ENCODE data around the gene CTNNA3.

Gene CTNNA3

GRCh38 chr10:67262675-67263074, 433.3 kb downstream of the CTNNA3 start:
- no peak overlapping the region for H3K4me3 ChIP-seq (ENCODE audit: low read depth, low read length)
- no peak for TF ChIP-seq CTCF (IDR thresholded peaks at IDR 0.05; ENCODE audit: low read depth, low read length)

- TF ChIP-seq CTCF (IDR thresholded peaks at IDR 0.05; ENCODE audit: low read depth, low read length) = no peak
- no peak overlapping the region for H3K4me3 ChIP-seq (ENCODE audit: low read depth, low read length)
These were observed 434.6 kb downstream of the CTNNA3 start for GRCh38 chr10:67261300-67261797.

- H3K4me3 ChIP-seq (ENCODE audit: low read depth, low read length) = no peak overlapping the region
- no peak for TF ChIP-seq CTCF (IDR thresholded peaks at IDR 0.05; ENCODE audit: low read depth, low read length)
These were observed 436.6 kb downstream of the CTNNA3 start for GRCh38 chr10:67259319-67259929.

GRCh38 chr10:67257427-67258144, 438.4 kb downstream of the CTNNA3 start:
- no peak for TF ChIP-seq CTCF (IDR thresholded peaks at IDR 0.05; ENCODE audit: low read depth, low read length)
- H3K4me3 ChIP-seq (ENCODE audit: low read depth, low read length) = no peak overlapping the region

GRCh38 chr10:67257018-67257417, 439.0 kb downstream of the CTNNA3 start:
- no peak for TF ChIP-seq CTCF (IDR thresholded peaks at IDR 0.05; ENCODE audit: low read depth, low read length)
- H3K4me3 ChIP-seq (ENCODE audit: low read depth, low read length) = no peak overlapping the region

GRCh38 chr10:67250686-67251085, 445.3 kb downstream of the CTNNA3 start:
- H3K4me3 ChIP-seq (ENCODE audit: low read depth, low read length) = no peak overlapping the region
- TF ChIP-seq CTCF (IDR thresholded peaks at IDR 0.05; ENCODE audit: low read depth, low read length) = no peak

- H3K4me3 ChIP-seq (ENCODE audit: low read depth, low read length) = no peak overlapping the region
- no peak for TF ChIP-seq CTCF (IDR thresholded peaks at IDR 0.05; ENCODE audit: low read depth, low read length)
These were observed 449.9 kb downstream of the CTNNA3 start for GRCh38 chr10:67246066-67246555.
